Natural killer cell (primary cell): ENCODE measurements around the gene RPTN. TPM values are rescaled to one million over a fixed set of nuclear protein-coding genes. Genes with fewer than 3 reads are reported as not detected.

Experiments used
- ATAC-seq, 3 donors: fragments of 150-1000 bp in 2 of 3; fragments of 200-7000 bp in 1 of 3; cut with Tn5 transposase; 1 replicate in 1 of 3; 2 replicates in 2 of 3; pipeline ENCODE4 v1.10.0; 2021; ENCODE audit warnings: mild to moderate bottlenecking in 2 of 3, moderate library complexity in 2 of 3
- DNase-seq, 2 donors: peaks; one replicate each; pipeline versions ENCODE4 v3.0.0 to v3.0.0-alpha.2; 2013 to 2021; ENCODE audit warnings: mixed read lengths in 1 of 2
- H3K27ac ChIP-seq: one replicate; pipeline ENCODE4 v1.5.1; 2013; ENCODE audit warnings: mild to moderate bottlenecking, low read length
- H3K27me3 ChIP-seq: one replicate; pipeline ENCODE4 v1.6.1; 2013; ENCODE audit warnings: low read length; ENCODE audit not compliant: control insufficient read depth, insufficient read depth
- H3K36me3 ChIP-seq: one replicate; pipeline ENCODE4 v1.6.1; 2013; ENCODE audit warnings: low read length; ENCODE audit not compliant: control insufficient read depth, insufficient read depth
- H3K4me1 ChIP-seq: one replicate; pipeline ENCODE4 v1.6.1; 2013; ENCODE audit warnings: low read length; ENCODE audit not compliant: control insufficient read depth, insufficient read depth
- H3K4me3 ChIP-seq: one replicate; pipeline ENCODE4 v1.5.1; 2013; ENCODE audit warnings: low read length
- H3K9me3 ChIP-seq: one replicate; pipeline ENCODE4 v1.6.1; 2013; ENCODE audit warnings: low read length; ENCODE audit not compliant: control insufficient read depth, insufficient read depth
- H3K27ac Mint-ChIP-seq, 2 donors: one replicate each; pipeline ENCODE4 v1.8.0; 2022; ENCODE audit warnings: mild to moderate bottlenecking in 2 of 2, mixed read lengths in 2 of 2, moderate library complexity in 1 of 2
- H3K27me3 Mint-ChIP-seq, 2 donors: one replicate each; pipeline ENCODE4 v1.8.0; 2022; ENCODE audit warnings: low read depth in 2 of 2, mixed read lengths in 2 of 2
- H3K36me3 Mint-ChIP-seq: one replicate; pipeline ENCODE4 v1.8.0; 2022; ENCODE audit warnings: mixed read lengths
- H3K4me1 Mint-ChIP-seq, 2 donors: one replicate each; pipeline ENCODE4 v1.8.0; 2022; ENCODE audit warnings: mixed read lengths in 2 of 2
- H3K4me3 Mint-ChIP-seq: one replicate; pipeline ENCODE4 v1.8.0; 2022; ENCODE audit warnings: mild to moderate bottlenecking, moderate library complexity, mixed read lengths
- H3K9me3 Mint-ChIP-seq, 2 donors: one replicate each; pipeline ENCODE4 v1.8.0; 2022; ENCODE audit warnings: mixed read lengths in 2 of 2
- WGBS: methylation state at CpG from one replicate; pipeline ENCODE4 v1.1.7; 2013; ENCODE audit warnings: missing lambda C conversion rate; ENCODE audit not compliant: insufficient coverage; 5-methylcytosine and 5-hydroxymethylcytosine counted together
- intact Hi-C: fragments of 100-400 bp; cut with micrococcal nuclease; formaldehyde crosslinking; loops from one replicate; pipeline ENCODE4 v1.14.2; 2022
- total RNA-seq, 4 donors: library from RNA; stranded (reverse); fragments of 120-200 nt in 1 of 4; gene quantifications; one replicate each; pipeline versions ENCODE4 v1.2.3 to v1.2.4, GENCODE V29; 2013 to 2022
- TF ChIP-seq, protein P1 (sequence below): fragments of 200-600 bp; IDR thresholded peaks from one replicate; pipeline ENCODE4 v1.8.0; 2022; ENCODE audit warnings: antibody characterized with exemption

RPTN gene
- total RNA-seq, 3 donors from 2014 or later (not counting 1 experiment from before 2014, with no cell fraction given) = not detected

DNA sequence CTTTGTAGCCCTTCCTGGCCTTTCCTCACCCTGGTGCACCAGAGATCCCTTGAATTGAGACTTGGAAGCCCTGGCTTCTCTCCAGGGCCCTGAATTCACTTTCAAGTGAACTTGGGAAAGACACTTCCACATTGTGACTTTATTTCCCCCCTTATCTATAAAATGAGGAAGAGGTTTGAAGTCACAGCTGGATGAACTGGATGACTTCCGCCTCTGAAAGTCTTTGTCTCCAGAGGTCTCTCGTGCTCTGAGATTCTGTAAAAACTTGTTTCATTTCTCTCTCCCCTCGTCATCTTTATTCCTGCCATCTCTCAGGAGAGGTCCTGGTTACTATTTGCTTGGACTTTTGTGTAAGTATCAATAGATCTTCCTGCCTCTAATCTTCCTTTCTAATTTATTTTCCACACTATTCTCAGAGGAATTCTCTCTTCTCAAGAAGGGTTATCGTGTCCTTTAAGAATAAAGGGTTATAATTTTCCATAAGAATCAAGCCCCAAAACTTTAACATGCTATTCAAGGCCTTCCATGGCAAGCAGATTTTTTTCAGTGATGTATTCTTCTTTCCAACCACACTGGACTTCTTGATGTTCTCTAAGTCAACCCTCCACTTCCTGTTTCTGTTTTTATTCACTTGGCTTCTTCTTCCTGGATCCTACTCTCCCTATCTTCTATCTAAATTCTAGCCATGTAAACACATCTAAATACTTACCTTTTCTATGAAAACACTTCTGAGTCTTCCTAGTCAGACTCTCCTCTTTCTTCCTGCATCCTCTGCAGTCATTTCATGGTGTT, 6.5 kb upstream of the RPTN start:
- H3K27me3 Mint-ChIP-seq = peaks cover 10 to 15% of the 10 kb centered on the region in 2 donors
- intact Hi-C loops = no loop called here
- Histone ChIP-seq H3K4me3 (no peak overlapping the region), H3K4me1 (no peaks in the 10 kb centered on the region), H3K36me3 (no peaks in the 10 kb centered on the region), H3K27ac (no peak overlapping the region), H3K9me3 (no peaks in the 10 kb centered on the region), H3K27me3 (no peaks in the 10 kb centered on the region)
- H3K27ac Mint-ChIP-seq = no peak overlapping the region
- DNase-seq (no peak), ATAC-seq (no peak)
- H3K4me1 Mint-ChIP-seq = peaks cover 0 to 5% of the 10 kb centered on the region in 2 donors
- no peaks in the 10 kb centered on the region for H3K36me3 Mint-ChIP-seq
- H3K4me3 Mint-ChIP-seq = no peak overlapping the region
- no peaks in the 10 kb centered on the region for H3K9me3 Mint-ChIP-seq
- TF ChIP-seq, protein P1, sequence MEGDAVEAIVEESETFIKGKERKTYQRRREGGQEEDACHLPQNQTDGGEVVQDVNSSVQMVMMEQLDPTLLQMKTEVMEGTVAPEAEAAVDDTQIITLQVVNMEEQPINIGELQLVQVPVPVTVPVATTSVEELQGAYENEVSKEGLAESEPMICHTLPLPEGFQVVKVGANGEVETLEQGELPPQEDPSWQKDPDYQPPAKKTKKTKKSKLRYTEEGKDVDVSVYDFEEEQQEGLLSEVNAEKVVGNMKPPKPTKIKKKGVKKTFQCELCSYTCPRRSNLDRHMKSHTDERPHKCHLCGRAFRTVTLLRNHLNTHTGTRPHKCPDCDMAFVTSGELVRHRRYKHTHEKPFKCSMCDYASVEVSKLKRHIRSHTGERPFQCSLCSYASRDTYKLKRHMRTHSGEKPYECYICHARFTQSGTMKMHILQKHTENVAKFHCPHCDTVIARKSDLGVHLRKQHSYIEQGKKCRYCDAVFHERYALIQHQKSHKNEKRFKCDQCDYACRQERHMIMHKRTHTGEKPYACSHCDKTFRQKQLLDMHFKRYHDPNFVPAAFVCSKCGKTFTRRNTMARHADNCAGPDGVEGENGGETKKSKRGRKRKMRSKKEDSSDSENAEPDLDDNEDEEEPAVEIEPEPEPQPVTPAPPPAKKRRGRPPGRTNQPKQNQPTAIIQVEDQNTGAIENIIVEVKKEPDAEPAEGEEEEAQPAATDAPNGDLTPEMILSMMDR = no peak
- 50% methylated on average over 3 of the region's 4 CpGs for WGBS

DNA sequence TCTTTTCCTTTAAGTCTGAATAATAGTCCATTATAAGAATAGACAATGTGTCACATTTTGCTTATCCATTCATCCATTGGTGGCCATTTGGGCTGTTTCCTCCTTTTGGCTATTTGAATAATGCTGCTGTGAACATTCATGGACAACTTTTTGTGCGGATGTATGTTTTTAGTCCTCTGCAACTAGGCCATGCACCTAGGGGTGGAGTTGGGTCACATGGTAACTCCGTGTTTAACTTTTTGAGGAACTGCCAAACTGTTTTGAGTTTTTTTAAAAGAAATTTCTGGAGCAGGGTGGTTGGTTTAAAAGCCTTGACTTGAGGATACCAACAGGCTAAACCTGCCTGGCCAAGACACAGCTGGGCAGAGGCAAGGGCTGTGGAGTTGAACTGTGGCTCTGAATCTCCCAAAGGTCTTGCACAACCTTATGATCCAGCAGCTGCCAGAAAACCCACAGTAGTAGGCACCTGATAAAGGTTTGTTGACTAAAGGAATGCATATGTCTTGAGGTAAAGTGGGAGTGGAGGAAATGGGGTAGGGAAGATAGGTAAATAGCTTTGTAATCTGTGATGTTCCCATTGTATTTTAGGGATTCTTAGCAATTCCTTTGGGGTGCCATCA, 5.6 kb upstream of the RPTN start:
- intact Hi-C loops = no loop called here
- 70% methylated on average over 2 of the region's 2 CpGs for WGBS
- no peaks in the 10 kb centered on the region for H3K9me3 Mint-ChIP-seq
- peaks cover 0 to 5% of the 10 kb centered on the region in 2 donors for H3K4me1 Mint-ChIP-seq
- H3K27me3 Mint-ChIP-seq = peaks cover 10 to 15% of the 10 kb centered on the region in 2 donors
- H3K36me3 Mint-ChIP-seq = no peaks in the 10 kb centered on the region
- Histone ChIP-seq H3K36me3 (no peaks in the 10 kb centered on the region), H3K27ac (no peak overlapping the region), H3K4me3 (no peak overlapping the region), H3K9me3 (no peaks in the 10 kb centered on the region), H3K4me1 (peaks cover 2% of the 10 kb centered on the region), H3K27me3 (no peaks in the 10 kb centered on the region)
- no peak for ATAC-seq
- TF ChIP-seq, protein P1 = no peak
- no peak for DNase-seq
- H3K27ac Mint-ChIP-seq = no peak overlapping the region
- no peak overlapping the region for H3K4me3 Mint-ChIP-seq

DNA sequence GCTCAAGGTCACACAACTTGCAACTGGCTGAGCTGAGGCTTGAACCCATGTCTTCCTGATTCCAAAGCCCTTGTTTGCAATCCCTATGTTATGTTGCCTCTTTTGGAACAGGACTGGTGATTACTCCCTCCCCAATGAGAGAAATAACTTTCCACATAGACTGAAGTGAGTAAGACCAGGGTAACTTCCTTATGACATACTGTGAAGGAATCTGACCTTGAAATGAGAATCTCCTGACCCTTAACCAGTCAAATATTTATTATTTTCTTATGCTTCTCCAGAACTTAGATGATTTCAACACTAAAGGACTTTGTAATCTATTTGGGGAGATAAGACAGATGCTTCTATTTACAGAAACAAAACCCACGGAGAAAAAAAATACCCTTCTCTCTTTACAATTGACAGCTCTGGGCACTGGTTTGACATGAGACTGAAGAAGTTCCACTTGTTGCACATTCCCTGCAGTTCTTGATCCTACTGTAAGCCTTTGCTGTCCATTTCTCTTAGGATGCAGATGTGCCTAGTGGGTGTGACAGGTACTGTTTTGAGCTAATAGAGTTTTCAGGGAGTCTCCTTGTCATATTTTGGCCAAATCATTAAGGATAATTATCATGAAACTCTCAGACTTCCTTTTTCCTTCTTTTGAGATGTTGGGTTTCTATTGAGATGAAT, 3.9 kb upstream of the RPTN start:
- 60% methylated on average over 1 of the region's 1 CpG for WGBS
- no peak for DNase-seq
- no peaks in the 10 kb centered on the region for H3K27me3 ChIP-seq
- no peak overlapping the region for H3K4me3 Mint-ChIP-seq
- peaks cover 10 to 15% of the 10 kb centered on the region in 2 donors for H3K27me3 Mint-ChIP-seq
- H3K4me3 ChIP-seq = no peak overlapping the region
- H3K36me3 ChIP-seq = no peaks in the 10 kb centered on the region
- peaks cover 2% of the 10 kb centered on the region for H3K4me1 ChIP-seq
- H3K36me3 Mint-ChIP-seq = no peaks in the 10 kb centered on the region
- H3K4me1 Mint-ChIP-seq = peaks cover 0 to 5% of the 10 kb centered on the region in 2 donors
- H3K9me3 ChIP-seq = no peaks in the 10 kb centered on the region
- ATAC-seq = no peak
- no peaks in the 10 kb centered on the region for H3K9me3 Mint-ChIP-seq
- TF ChIP-seq, protein P1 = no peak
- intact Hi-C loops = no loop called here
- H3K27ac ChIP-seq = no peak overlapping the region
- no peak overlapping the region for H3K27ac Mint-ChIP-seq
